BE2C (cell line): ENCODE results near the gene FNBP1L.
"Not testable (repeated sequence)": the region's sequence is repeated elsewhere in the genome, so short reads cannot be mapped to it uniquely, and the experiment has no call there.

Source experiments
- DNase-seq: peaks from one replicate; pipeline ENCODE4 v3.0.0-alpha.2; 2020
- H3K27me3 ChIP-seq: fragments of 250-450 bp; sonication (Bioruptor Pico); 2 replicates; pipeline ENCODE4 v1.5.1; 2020; ENCODE audit warnings: mild to moderate bottlenecking
- H3K36me3 ChIP-seq: fragments of 250-450 bp; sonication (Bioruptor Pico); 2 replicates; pipeline ENCODE4 v1.5.1; 2020; ENCODE audit warnings: mild to moderate bottlenecking
- H3K4me1 ChIP-seq: fragments of 250-450 bp; sonication (Bioruptor Pico); 2 replicates; pipeline ENCODE4 v1.5.1; 2020
- H3K4me3 ChIP-seq: 2 replicates; pipeline ENCODE4 v1.5.1; 2011; ENCODE audit warnings: low read depth, low read length
- H3K9me3 ChIP-seq: fragments of 250-450 bp; sonication (Bioruptor Pico); 2 replicates; pipeline ENCODE4 v1.5.1; 2020
- TF ChIP-seq, protein P1 (sequence below): IDR thresholded peaks from 2 replicates; pipeline ENCODE4 v1.5.1; 2012; ENCODE audit warnings: mild to moderate bottlenecking, low read depth, low read length

FNBP1L gene

DNA sequence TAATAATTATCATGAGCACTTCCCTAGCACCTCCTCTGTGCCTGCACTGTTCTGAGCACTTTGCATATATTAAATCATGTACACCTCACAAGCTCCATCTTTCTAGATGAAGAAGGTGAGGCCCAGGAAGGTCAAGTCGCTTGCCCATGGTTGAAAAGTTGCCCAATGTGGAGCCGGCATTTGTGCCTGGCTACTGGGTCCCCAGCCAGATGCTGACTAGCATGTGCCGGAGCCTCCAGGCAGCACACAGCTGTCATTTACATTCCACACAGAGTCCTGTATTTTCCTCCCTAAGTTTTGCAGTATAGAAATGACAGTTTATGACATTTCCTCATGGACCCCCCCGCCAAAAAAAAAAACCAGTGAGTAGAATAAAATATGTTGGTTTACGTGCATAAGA is 139.4 kb downstream of the FNBP1L start:
- Histone ChIP-seq H3K4me1 (peaks cover 5% of the 10 kb centered on the region), H3K4me3 (no peak overlapping the region), H3K36me3 (peaks cover 28% of the 10 kb centered on the region), H3K27me3 (no peaks in the 10 kb centered on the region), H3K9me3 (no peaks in the 10 kb centered on the region)
- DNase-seq, result no peak
- TF ChIP-seq, protein P1, sequence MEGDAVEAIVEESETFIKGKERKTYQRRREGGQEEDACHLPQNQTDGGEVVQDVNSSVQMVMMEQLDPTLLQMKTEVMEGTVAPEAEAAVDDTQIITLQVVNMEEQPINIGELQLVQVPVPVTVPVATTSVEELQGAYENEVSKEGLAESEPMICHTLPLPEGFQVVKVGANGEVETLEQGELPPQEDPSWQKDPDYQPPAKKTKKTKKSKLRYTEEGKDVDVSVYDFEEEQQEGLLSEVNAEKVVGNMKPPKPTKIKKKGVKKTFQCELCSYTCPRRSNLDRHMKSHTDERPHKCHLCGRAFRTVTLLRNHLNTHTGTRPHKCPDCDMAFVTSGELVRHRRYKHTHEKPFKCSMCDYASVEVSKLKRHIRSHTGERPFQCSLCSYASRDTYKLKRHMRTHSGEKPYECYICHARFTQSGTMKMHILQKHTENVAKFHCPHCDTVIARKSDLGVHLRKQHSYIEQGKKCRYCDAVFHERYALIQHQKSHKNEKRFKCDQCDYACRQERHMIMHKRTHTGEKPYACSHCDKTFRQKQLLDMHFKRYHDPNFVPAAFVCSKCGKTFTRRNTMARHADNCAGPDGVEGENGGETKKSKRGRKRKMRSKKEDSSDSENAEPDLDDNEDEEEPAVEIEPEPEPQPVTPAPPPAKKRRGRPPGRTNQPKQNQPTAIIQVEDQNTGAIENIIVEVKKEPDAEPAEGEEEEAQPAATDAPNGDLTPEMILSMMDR, result no peak

DNA sequence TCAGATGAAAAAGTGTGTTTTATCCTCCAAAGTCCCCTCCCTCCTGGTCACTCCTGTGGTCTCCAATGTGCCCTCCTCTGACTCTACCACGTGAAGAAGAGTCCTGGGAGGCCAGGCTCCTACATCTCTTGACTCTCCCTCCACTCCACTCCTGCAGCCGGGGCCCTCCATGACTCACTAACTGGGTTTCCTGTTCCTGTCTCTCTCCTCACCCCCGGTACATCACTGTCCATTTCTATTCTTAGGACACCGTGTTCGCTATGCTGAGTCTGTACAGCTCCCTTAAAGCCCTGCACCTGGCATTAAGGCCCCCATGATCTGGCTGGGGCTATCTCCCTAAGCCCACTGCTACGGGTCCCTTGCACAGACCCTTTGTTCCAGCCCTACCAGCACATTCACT is 140.3 kb downstream of the FNBP1L start:
- Histone ChIP-seq H3K36me3 (peaks cover 23% of the 10 kb centered on the region), H3K9me3 (no peaks in the 10 kb centered on the region), H3K4me1 (peaks cover 8% of the 10 kb centered on the region), H3K4me3 (no peak overlapping the region), H3K27me3 (no peaks in the 10 kb centered on the region)
- TF ChIP-seq, protein P1, result no peak
- DNase-seq, result no peak

DNA sequence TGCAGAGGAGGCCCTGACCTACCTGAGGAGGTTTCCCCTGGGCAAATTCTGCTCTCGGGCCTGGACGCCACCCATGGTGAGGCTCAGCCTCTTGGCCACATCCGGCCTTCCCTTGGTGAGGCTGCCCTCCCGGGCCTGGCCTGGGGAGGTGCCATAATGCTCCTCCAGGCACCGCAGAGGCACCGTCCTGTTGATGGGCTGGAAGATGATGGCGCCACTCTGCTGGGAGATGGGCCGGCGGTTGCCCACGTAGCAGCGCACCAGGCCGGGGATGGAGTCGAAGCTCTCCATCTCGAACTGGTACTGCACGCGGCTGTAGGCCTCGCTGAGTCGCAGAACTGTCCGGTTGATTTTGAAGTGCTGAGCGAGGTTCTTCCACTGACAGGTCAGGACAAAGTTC is 141.0 kb downstream of the FNBP1L start:
- peaks cover 8% of the 10 kb centered on the region for H3K4me1 ChIP-seq

DNA sequence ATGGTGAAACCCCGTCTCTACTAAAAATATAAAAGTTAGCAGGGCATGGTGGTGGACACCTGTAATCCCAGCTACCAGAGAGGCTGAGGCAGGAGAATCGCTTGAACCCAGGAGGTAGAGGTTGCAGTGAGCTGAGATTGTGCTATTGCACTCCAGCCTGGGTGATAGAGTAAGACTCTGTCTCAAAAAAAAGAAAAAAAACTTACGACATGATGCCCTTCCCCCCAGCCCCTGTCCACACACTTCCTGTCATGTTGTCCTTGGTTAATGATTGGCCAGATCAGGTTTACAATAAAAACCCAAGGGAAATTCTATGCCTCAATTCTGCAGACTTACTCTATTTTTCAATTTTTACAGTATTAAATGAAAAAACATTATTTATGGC is 143.4 kb downstream of the FNBP1L start:
- H3K4me3 ChIP-seq, DNase-seq, H3K27me3 ChIP-seq, H3K9me3 ChIP-seq: not testable (repeated sequence)
- H3K36me3 ChIP-seq, result peaks cover 20% of the 10 kb centered on the region
- peaks cover 18% of the 10 kb centered on the region for H3K4me1 ChIP-seq

More for the DNA sequence above, 141.0 kb downstream of the FNBP1L start:
- TF ChIP-seq, protein P1, result no peak
- Histone ChIP-seq H3K36me3 (peaks cover 23% of the 10 kb centered on the region), H3K9me3 (no peaks in the 10 kb centered on the region), H3K27me3 (no peaks in the 10 kb centered on the region), H3K4me3 (no peak overlapping the region)
- no peak for DNase-seq

DNA sequence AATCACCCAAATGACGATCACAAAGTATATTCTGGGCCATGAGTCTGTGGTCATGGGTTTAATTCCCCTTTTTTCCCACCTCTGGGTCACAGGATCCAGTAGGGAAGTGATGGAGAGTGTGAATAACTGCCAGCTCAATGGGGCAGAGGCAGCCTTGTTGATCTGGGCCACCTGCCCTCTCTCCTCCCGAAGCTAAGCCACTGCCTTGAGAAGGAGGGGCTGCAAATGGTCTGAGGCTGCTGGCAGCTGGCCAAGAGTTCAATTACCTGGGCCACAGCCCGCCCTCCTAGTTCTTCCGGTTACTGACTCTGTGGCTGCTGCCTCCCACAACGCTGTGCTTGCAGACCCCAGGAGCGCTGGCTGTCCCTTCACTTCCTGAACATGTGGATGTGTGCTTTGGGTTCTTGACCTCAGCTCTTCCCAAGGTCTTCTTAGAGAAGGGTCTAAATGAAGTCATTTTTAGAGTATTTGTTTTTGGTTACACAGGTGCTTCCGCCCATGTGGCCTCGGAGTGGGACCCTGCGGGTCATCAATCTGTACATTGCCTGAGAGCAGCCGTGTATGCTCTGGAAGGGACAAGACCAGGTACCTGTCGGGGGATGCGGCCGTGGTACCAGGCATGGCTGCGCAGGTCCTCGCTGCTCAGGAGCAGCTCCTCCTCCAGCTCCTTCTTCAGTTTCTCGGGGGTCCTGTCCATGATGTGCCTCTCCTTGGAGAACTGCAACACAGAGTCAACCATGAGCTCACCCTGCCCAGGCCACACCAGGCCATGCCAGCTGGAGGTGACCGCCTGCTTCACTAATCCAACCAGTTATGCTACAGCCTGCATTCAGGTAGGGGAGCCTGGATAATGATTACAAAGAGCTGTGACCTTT is 144.0 kb downstream of the FNBP1L start:
- peaks cover 14% of the 10 kb centered on the region for H3K36me3 ChIP-seq
- TF ChIP-seq, protein P1, result no peak
- H3K4me3 ChIP-seq, result no peak overlapping the region

DNA sequence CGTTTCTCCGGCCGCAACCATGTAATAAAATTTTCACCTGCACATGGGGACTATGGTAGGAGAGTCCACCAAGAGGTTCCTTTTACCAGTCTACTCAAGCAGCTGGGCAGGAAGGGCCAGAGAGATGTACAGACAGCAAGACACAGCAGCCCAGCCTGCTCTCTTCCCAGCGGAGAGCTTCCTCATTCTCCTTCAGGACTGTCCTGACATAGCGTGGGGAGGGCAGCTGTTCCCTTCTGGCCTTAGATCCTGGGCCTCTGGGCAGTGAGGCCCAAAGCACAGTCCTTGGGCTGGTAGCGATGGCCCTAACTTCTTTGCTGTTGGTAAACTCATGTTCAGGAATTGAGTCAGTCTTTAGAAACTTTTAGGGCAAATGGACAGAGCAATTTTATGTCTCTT is 144.6 kb downstream of the FNBP1L start:
- H3K36me3 ChIP-seq, result peaks cover 11% of the 10 kb centered on the region
- H3K4me3 ChIP-seq, result no peak overlapping the region
- TF ChIP-seq, protein P1, result no peak
- DNase-seq, result no peak
- H3K9me3 ChIP-seq, result no peaks in the 10 kb centered on the region
- peaks cover 18% of the 10 kb centered on the region for H3K4me1 ChIP-seq
- no peaks in the 10 kb centered on the region for H3K27me3 ChIP-seq

More for the DNA sequence above, 144.0 kb downstream of the FNBP1L start:
- no peaks in the 10 kb centered on the region for H3K9me3 ChIP-seq
- DNase-seq, result peak; percentile 87
- peaks cover 18% of the 10 kb centered on the region for H3K4me1 ChIP-seq
- no peaks in the 10 kb centered on the region for H3K27me3 ChIP-seq
